GM18498 (cell line): ENCODE results near the gene GAREM1.
A peak's percentile ranks its signal among the peaks of the same experiment; 100 is the strongest.
"Not testable (repeated sequence)": the region's sequence is repeated elsewhere in the genome, so short reads cannot be mapped to it uniquely, and the experiment has no call there.

Experiments
- ATAC-seq: cut with Tn5 transposase; IDR thresholded peaks from one replicate; pipeline ENCODE4 v1.9.1; 2021; ENCODE audit warnings: mild to moderate bottlenecking, moderate library complexity; ENCODE audit not compliant: unreplicated experiment

GAREM1 gene

DNA sequence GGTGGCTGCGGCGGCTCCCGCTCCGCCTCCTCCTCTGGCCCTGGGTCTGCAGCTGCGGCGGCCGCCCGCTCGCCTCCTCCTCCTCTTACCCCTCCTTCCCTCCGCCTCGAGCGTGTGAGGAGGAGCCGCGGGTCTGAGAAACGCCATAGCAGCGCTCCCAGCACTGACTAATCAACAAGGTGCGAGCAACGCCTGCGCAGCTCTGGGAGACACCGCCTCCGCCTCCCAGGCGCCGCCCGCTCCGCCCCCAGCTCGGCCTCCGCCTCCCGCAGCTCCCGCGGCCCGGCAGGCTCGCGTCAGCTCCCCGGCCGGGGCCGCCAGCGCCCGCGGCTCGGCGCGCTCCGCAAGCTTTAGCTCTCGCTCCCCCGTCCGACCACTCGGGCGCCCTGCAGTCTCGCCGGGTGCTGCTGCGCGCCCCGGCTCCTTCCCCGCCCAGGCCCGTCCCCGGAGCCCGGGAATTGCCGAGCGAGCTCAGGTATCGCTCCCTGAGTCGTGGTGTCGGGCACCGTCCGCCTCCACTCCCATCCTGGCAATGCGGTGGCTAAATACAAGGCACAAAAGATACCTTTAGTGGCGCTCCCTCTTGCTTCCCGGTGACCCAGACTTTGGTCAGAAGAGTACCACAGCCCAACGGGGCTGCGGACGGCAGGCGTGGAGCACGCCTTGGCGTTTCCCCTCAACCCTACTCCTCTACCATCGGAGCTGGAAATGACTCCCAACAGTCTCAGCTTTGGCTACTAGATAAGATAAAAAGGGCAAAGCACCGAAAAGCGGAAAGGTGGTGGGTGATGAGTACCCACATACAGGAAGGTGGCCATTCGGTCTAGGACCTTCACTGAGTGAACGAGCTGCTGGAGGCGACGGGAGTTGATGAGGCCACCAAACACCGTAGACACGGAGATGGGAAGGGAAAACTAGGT is at the start of gene GAREM1:
Gene GAREM1 (minus strand): TSS at position 169 of the 920 bp plus-strand sequence. CDS start 454 bp downstream, outside the sequence.
- ATAC-seq = peak; percentile 98

DNA sequence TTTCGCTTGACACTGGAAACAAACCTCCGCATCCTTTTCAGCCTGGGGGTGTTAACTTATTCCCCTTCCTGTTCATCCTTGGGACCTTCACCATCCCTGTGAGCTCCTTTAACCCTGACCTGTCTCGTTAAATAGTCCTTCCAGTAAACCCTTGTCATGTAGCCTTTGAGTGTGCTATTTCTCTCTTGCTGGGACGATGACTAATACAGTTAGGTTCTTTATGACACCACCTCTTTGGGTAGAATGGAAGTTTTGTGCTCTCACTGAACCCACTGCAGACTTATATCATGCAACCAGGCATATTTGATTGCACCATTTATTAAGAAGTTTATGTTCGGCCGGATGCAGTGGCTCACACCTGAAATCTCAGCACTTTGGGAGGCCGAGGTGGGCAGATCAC is 40.5 kb upstream of the GAREM1 start:
- no peak for ATAC-seq

DNA sequence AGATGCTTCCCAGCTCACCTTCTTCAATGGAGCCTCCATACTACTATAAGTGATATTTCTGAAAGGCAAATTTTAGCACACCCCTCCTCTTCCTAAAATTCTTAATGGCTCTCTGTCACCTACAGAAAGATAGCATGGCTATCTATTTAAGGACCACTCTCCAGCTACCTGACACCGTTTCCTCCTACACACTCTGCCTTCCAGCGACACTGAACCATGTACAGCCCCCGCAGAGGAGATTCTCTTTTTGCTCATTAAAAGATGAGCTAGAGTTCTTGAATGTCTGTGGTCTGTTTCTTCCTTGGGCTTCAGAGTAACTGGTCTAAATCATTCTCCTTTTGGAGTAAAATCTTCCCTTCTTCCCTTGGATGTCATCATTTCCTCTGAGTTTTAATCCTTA is 38.4 kb upstream of the GAREM1 start:
- ATAC-seq = no peak

DNA sequence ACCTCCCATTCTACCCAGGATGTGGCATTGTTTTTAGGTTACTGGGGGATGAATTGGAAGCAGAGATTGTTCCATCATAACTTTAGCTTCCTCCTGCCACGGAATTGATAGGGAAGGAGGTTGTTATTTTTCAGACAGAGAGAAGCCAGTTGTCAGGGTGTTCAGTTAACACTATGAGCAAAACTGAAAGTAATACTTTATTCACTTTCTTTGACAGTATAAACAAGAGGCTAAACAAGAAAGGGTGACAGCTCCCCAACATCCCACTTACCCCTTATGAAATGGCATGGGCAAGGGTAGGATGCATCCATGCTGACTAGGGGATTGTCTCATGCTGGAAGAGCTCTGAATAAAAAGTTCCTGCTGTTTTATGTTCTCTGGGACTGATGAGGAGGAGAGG is 36.4 kb upstream of the GAREM1 start:
- no peak for ATAC-seq

DNA sequence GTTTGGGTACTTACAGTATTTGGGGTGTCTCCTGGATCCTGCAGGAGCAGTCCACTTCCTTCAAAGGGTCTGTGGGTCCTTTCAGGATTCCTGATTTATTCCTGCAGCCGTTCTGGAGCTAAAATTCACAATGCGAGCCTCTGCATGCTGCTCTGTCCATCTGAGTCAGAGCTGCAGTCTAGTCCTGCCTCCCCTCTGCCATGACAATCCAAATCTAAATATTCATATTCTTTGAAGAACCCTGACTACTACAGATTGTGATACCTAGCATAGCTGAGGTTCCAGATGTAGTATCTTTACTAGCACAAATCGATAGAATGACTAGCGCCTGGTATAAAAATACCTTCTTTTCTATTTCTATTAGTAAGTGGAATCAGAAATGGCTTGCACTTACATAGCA is 31.3 kb upstream of the GAREM1 start:
- no peak for ATAC-seq

DNA sequence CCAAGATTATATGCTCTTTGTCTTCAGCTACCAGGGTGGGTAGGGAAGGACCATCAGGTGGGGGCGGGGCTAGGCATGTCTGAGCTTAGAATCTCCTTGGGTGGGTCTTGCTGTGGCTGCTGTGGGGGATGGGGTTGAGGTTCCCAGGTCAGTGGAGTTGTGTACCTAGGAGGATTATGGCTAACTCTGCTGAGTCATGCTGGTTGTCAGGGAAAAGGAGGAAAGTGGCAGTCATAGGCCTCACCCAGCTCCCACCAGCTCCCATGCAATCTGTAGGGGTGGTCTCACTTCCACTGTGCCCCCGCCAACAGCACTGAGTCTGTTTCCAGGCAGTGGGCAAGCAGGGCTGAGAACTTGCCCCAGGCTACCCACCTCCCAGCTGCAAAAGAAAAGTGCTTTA is 30.6 kb upstream of the GAREM1 start:
- ATAC-seq = not testable (repeated sequence)

DNA sequence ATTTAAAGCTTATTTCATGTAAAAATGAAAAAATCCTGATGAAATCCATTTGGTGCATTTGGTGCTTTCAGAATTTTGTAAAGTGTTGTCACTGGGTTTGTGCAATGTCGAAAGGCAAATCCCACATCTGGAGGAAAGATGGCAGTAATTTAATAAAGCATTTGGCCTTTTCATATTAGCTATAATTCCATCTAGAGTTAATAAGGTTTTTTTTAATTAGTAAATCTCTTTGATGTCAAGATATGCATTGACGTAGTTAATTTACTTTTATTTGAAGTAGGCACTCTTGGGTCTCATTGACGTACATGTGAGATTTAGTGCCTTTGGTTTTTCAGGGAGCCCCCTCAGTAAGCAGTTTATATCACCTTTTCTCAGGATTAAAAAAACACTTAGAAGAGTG is 12.3 kb upstream of the GAREM1 start:
- no peak for ATAC-seq

DNA sequence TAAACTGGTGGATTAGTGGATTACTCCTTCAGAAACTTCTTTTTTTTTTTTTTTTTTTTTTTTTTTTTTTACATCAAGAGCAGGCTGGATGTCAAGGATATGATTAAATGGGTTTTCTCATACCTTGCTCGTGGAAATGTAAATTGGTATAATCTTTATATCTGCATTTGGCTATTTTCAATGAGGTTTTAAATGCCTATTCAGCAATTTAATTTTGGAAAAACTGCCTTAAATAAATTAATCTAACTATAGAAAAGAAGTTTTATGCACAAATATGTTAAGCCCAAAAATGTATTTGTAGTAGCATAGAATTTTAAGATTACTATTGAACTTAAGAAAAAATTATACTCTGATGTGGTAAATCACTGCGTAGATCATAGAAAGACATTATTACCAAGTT is 11.4 kb upstream of the GAREM1 start:
- ATAC-seq = no peak

DNA sequence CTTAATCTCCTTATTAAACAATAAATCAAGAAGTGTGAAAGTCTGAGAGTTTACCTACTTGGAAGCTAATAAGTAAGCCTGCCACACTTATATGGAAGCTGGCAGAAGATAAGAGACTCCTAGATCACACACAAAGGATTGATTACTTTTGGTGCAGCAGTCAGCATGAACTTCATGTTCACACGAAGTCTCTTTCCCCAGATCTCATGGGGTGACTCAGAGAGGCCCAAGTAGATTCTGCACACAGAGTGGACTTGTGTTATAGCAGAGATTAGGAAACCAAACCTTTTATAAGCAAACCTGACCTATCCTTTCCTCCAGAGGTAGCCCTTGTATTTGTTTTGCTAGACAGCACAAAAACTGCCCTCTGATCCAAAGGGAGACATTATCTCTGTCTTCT is 9.9 kb upstream of the GAREM1 start:
- no peak for ATAC-seq

DNA sequence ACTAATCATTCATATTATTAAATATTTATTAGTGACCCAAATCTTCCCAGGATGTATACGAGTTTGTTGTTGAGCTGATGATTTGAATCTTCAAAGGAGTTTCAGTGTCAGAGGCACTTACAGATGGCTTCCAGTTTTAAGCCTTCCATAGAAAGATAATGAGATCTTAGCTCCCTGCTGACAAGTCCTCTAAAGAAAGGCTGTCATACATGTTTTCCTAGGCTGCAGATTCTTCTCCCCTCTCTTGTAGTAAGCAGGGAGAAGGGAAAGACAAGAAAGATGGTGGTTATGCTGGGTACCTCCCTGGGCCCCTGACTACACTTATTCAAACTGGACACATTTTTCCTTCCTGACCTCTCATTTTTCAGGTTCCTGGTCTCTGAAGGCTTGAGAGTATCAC is 8.1 kb upstream of the GAREM1 start:
- no peak for ATAC-seq

DNA sequence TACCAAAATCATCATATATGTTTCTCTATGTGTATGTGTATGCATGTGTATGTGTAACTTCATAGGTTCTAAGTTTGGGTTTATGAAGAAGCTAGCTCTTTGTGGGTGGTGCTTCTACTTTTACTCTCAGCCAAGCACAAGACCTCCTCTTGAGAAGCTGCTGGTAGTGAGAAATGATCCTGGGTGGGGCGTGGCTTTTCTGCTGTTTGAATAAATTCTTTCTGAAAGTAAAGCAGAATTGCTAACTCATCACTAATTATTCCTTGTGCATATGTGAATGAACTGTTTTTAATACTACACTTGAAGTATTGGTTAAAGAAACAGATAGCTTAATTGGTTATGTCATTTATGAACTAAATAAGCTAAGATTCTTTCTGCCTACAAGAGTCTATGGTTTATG is 7.6 kb upstream of the GAREM1 start:
- no peak for ATAC-seq

DNA sequence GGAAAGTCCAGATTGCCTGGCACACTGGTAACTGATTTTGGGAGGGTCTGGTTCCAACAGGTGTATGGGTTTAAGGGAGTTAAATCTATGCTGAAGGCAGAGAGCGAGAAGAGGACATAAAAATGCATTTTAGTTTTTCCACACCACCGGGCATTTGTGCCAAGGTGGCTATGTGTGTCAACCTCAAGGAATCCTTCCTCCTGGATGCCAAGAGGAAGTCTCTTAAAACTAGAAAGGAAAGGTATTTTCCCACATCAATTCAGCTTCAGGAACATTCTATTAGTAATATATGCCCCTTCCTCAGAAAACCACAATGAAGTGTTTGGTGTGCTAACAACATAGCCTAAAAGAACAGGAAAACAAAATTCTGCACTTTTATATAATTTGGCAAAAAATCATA is 5.4 kb upstream of the GAREM1 start:
- no peak for ATAC-seq

DNA sequence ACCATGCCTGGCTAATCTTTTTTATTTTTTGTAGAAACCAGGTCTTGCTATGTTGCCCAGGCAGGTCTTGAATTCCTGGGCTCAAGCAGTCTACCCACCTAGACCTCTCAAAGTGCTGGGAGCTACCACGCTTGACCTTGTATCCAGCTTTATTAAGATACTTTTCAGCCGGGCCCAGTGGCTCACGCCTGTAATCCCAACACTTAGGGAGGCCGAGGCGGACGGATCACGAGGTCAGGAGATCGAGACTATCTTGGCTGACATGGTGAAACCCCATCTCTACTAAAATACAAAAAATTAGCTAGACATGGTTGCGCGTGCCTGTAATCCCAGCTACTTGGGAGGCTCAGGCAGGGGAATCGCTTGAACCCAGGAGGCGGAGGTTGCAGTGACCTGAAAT is 4.4 kb upstream of the GAREM1 start:
- not testable (repeated sequence) for ATAC-seq

DNA sequence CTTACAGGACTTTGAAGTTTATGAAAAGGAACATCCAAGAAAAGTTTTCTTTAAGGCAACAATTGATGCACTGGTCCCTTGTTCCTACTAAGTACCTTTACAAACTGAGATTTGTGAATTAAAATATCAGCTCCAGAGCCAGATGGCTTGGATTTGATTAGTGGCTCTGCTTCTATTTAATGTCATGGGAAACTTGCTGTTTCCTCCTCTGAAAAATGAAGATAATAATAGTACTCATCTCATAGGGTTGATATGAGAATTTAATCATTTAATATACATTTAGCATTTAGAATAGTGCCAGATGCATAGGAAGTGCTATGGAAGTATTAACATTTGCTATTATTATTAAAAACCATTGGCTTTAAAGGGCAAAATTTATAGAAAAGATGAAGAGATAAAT is 2.6 kb upstream of the GAREM1 start:
- ATAC-seq = no peak

DNA sequence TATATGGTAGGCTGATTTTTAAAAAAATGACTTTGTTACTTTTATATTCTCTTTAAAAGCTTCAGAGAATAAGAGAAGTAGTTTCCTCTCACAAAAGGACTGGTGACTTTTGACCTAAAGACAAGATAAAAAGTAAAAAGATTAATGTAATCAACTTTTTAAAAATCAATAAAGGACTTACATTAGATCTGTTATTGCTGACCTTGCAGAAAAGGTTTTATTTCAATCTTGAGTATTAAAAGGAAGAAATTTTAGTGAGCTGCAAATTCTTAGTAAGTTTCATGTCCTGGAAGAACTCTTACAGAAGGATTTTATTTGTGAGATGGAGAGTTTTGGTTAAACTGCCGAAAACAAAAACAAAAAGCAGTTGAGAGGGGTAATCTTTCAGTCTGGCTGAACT is 2.2 kb upstream of the GAREM1 start:
- no peak for ATAC-seq

DNA sequence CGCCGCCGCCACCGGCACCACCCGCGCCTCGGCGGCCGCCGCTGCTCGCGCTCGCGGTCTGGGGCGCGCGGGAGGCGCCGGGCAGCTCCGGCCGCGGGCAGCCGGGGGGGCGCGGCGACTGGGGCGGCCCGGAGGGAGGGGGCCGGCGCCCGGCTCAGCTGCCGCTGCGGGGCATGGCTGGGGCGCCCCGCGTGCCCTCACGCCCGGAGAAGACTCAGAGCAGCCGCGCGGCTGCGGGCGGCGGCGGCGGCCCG is 295 bp downstream of the GAREM1 start:
- ATAC-seq = no peak

DNA sequence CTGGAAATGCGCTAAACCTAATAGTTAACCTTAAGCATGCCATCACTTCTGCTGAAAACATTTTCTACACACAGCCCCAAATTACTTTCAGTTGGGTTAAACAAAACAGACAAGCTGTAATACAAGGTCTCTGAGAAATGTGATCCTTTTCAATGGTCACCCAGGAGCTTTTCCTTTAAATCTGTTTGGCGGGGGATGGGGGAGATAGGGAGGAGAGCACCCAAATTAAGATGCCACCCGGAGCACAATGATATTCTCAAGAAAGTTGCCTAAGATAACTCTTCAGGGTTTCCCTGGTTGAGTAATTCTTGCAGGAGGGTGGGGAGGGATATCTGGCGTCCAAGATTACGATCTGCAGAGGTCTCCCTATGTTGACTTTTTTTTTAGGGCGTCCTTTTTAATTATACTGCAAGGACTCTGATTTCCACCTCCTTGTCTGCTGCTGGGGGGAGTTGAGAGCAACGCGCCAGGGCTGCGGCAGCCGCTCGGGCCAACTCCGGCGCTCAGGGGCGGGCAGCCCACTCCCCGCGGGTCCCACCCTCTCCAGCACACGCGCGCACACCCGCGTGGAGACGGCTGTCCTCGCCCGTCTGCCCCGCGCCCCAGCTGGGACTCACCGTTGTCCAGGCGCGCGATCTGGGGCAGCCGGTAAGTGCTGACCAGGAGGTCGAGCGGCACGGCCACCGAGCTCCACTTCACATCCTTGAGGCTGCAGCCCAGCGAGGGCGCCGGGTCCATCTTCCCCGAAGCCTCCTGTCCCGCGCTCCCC is 807 bp downstream of the GAREM1 start:
- peak; percentile 5 for ATAC-seq

DNA sequence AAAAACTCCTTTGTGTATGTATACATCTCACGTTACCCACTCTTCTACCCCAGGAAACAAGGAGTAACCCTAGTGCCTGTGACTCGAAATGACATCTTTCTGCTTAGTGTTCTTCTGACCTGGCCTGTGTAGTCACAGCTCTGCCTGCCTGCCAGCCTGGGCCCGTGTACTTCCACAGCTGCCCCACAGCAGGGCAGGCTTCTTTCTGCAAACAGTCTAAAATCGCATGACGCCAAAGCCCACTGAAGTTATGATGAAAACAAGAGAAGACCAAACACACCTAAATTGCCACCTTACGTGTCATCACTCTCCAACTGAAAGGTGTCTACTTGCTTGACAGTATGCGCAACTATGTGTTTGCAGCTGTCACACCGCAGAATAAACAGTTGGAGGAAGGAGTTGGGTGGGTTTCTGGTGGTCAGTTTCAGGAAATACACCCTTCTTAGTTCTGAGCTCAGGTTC is 1.5 kb downstream of the GAREM1 start:
- no peak for ATAC-seq

DNA sequence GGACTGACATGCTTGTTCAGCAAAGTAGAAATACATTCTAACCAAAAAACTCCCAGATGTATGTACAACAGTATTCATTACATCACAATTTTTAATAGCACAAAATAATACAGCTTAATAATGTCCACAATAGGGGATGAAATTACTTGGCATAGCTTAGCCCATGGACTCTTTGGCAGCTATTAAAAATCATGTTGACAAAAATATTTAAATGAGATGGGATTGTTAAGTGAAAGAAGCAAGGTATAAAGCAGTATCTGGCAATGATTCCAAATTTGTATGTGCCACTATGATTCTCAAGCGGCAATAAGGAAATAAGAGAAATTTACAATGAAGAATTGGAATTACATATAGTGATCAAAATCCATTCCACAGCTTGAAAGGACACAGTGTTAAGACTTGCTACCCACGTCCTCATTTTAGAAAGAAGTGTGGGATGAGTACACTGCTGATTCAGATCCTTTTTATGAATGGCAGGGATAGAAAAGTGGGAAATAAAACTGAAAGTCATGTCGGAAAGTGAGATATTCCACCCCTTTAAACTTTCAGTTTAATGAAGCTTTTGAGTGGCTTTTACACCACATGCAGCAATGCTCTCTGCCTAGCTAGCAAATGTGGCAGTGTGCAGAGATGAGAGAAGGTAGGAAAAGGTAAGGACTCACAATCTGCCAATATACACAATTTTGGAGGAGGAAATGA is 2.4 kb downstream of the GAREM1 start:
- no peak for ATAC-seq

DNA sequence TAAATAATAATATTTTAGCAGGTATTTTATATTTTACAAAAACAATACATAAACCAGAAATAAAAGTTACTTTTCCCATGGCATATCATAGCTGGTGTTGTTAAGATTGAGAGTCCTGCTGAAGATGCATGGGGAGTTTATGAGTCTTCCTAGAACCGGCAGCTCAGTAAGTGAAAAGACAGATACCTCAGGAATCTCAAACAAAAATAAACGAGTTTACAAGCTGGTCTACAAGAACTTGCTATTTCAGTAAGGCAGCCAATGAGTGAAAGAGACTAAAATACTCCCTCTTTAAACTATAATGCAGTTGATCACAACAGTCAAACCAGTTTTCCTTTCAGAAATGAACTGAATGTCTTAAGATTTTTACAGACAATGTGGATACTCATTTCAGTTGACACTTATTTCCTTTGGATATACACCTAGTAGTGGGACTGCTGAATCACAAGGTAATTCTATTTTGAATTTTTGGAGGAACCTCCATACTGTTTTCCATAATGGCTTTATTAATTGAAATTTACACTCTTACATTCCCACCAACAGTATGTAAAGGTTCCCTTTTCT is 8.9 kb downstream of the GAREM1 start:
- ATAC-seq = no peak

DNA sequence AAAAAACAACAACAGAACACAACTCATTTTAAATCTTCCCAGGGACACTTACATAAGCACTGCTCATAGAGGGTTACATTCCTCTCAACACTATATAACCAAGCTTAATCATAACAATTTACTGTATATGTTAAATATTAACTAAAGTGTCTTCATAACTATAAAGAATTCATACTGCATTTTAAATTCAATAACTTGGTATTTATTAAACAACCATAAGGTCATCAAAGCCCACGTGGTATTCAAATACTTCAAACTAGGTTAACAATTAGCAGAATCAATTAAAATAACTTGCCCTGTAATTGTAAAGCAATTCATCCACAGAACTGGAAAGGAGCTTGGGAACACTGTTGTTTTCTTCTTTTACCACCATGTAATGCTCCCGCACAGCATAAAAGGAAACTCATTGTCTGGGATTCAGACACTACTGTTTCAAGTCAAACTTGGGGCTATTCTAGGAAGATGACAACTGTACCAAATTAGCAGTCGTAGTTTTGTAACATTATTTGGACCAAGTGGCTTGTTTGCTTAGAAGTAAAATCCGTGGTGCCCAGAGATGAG is 10.4 kb downstream of the GAREM1 start:
- ATAC-seq = no peak
